Testis (tissue), 2 donors: Measurements from ENCODE around the gene COL9A3.

Source experiments
- CTCF ChIP-seq, 3 experiments: fragments of 450-650 bp in 2 of 3; fragments of 200-600 bp in 1 of 3; sonication (generic) in 1 of 3; IDR thresholded peaks; one replicate each; pipeline ENCODE4 v1.5.1; 2016 to 2019; ENCODE audit warnings: antibody characterized with exemption in 3 of 3, mild to moderate bottlenecking in 2 of 3, moderate library complexity in 1 of 3
- POLR2A ChIP-seq: fragments of 450-650 bp; IDR thresholded peaks from one replicate; pipeline ENCODE4 v1.6.1; 2017; ENCODE audit warnings: antibody characterized with exemption, mild to moderate bottlenecking, moderate library complexity

- peak; percentile 89 to 94 (median 93) for TF ChIP-seq CTCF (IDR thresholded peaks at IDR 0.05)
- no peak for TF ChIP-seq POLR2A
These were observed 25.3 kb upstream of the COL9A3 start for GRCh38 chr20:62791301-62792181.
